Panc1 (cell line): Measurements from ENCODE around the gene SIX3. TPM values are rescaled to one million over a fixed set of nuclear protein-coding genes. Genes with fewer than 3 reads are reported as not detected.

Experiments used
- ATAC-seq: fragments of 200-7000 bp; cut with Tn5 transposase; 2 replicates; pipeline ENCODE4 v1.9.1; 2020; ENCODE audit warnings: mild to moderate bottlenecking, moderate library complexity
- BruUV-seq: library from RNA; stranded (reverse); fragments of 400-500 nt; replicated peaks from 2 replicates; lab custom pipeline; 2021; lab: Mats Ljungman, UMichigan
- CTCF ChIA-PET: fragments of 300-600 bp; sonication (Branson Sonifier 250); formaldehyde crosslinking; loops from one replicate; lab custom pipeline; 2022; ENCODE audit warnings: antibody characterized with exemption; lab: Charles Lee
- POLR2A ChIA-PET: fragments of 300-600 bp; sonication (Branson Sonifier 250); formaldehyde crosslinking; loops from one replicate; lab custom pipeline; 2022; ENCODE audit warnings: antibody characterized with exemption; lab: Charles Lee
- DNase-seq: peaks from one replicate; pipeline ENCODE4 v3.0.0-alpha.2; 2010; ENCODE audit warnings: low read depth, low spot score
- H3K27ac ChIP-seq: 2 replicates; pipeline ENCODE4 v1.5.1; 2011; ENCODE audit warnings: mild to moderate bottlenecking, low read length, inconsistent platforms
- H3K27me3 ChIP-seq: fragments of 200-500 bp; sonication (Bioruptor generic); 2 replicates; pipeline ENCODE4 v1.6.0; 2014; ENCODE audit warnings: low read length, inconsistent platforms; ENCODE audit not compliant: control insufficient read depth, insufficient read depth
- H3K36me3 ChIP-seq: fragments of 200-500 bp; sonication (Bioruptor generic); 2 replicates; pipeline ENCODE4 v1.5.1; 2014; ENCODE audit warnings: inconsistent platforms, mild to moderate bottlenecking, low read length, moderate library complexity; ENCODE audit not compliant: control insufficient read depth, insufficient read depth
- H3K4me1 ChIP-seq: 2 replicates; pipeline ENCODE4 v1.5.1; 2011; ENCODE audit warnings: inconsistent platforms, mild to moderate bottlenecking, low read length, moderate library complexity; ENCODE audit not compliant: control insufficient read depth, insufficient read depth
- H3K4me3 ChIP-seq, 2 experiments: 2 replicates each; pipeline ENCODE4 v1.5.1; 2011 to 2012; ENCODE audit warnings: low read depth in 2 of 2, low read length in 2 of 2, mild to moderate bottlenecking in 2 of 2, inconsistent platforms in 1 of 2, moderate library complexity in 1 of 2
- H3K9me3 ChIP-seq: fragments of 200-500 bp; sonication (Bioruptor generic); 2 replicates; pipeline ENCODE4 v1.5.1; 2014; ENCODE audit warnings: low read depth, mild to moderate bottlenecking, inconsistent platforms, low read length, moderate library complexity; ENCODE audit not compliant: control insufficient read depth, insufficient read depth
- POLR2AphosphoS5 ChIP-seq: IDR thresholded peaks from 2 replicates; pipeline ENCODE4 v1.6.1; 2012; ENCODE audit warnings: mild to moderate bottlenecking, low read depth, low read length, moderate library complexity
- SIN3A ChIP-seq: IDR thresholded peaks from 2 replicates; pipeline ENCODE4 v1.6.1; 2012; ENCODE audit warnings: low read depth, mild to moderate bottlenecking, low read length, moderate library complexity, borderline replicate concordance; ENCODE audit not compliant: insufficient read depth
- TCF7L2 ChIP-seq: IDR thresholded peaks from 2 replicates; pipeline ENCODE4 v1.6.1; 2011; ENCODE audit warnings: mild to moderate bottlenecking, low read depth, low read length, inconsistent platforms
- in situ Hi-C: cut with HindIII; loops from 2 replicates; pipeline ENCODE4 v1.10.0; 2016; ENCODE audit warnings: low sequenced_read_pairs, low pct_unique_long_range_greater_than_20kb
- intact Hi-C: fragments of 100-400 bp; cut with micrococcal nuclease; formaldehyde crosslinking; loops from one replicate; pipeline ENCODE4 v1.10.0; 2022; ENCODE audit not compliant: unreplicated experiment
- total RNA-seq: library from RNA; stranded (reverse); gene quantifications from one replicate; pipeline ENCODE4 v1.2.1, GENCODE V29; 2021; ENCODE audit not compliant: unreplicated experiment
- TF ChIP-seq, protein P1 (sequence below): fragments of 450-650 bp; IDR thresholded peaks from 2 replicates; pipeline ENCODE4 v1.5.1; 2017; ENCODE audit warnings: mild to moderate bottlenecking
- TF ChIP-seq, protein P2 (sequence below), 2 experiments: IDR thresholded peaks; 2 replicates each; pipeline ENCODE4 v1.6.1; 2011 to 2012; ENCODE audit warnings: low read depth in 2 of 2, control low read depth in 1 of 2, low read length in 1 of 2, mild to moderate bottlenecking in 1 of 2, moderate library complexity in 1 of 2; ENCODE audit not compliant: insufficient read depth in 1 of 2

SIX3 gene
- total RNA-seq, 1 experiment from 2014 or later, result 0.21 TPM

DNA sequence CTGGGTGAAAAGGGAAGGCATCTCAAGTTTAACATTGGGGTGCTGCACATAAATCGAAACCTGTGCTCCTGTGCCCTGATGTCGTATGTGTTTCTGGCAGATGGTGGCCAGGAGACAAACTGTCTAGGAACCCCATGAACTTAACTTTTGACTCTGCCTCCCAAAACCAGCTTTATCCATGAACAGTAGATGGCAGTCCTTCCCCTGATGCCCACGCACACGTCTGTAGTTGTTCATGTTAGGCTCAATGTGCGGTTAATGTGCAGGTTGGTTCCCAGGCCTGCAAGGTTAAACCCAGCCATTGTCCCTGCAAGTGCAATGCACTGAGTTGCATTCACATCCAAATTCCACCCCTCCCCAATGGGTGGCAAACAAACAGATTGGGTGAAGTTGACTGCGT is 44.1 kb upstream of the SIX3 start:
- Histone ChIP-seq H3K9me3 (no peaks in the 10 kb centered on the region), H3K27me3 (peaks cover 8% of the 10 kb centered on the region; the same call in 1 of the 2 replicates), H3K4me3 (no peak overlapping the region), H3K4me1 (no peaks in the 10 kb centered on the region), H3K27ac (no peak overlapping the region), H3K36me3 (no peaks in the 10 kb centered on the region)
- TF ChIP-seq, protein P1, sequence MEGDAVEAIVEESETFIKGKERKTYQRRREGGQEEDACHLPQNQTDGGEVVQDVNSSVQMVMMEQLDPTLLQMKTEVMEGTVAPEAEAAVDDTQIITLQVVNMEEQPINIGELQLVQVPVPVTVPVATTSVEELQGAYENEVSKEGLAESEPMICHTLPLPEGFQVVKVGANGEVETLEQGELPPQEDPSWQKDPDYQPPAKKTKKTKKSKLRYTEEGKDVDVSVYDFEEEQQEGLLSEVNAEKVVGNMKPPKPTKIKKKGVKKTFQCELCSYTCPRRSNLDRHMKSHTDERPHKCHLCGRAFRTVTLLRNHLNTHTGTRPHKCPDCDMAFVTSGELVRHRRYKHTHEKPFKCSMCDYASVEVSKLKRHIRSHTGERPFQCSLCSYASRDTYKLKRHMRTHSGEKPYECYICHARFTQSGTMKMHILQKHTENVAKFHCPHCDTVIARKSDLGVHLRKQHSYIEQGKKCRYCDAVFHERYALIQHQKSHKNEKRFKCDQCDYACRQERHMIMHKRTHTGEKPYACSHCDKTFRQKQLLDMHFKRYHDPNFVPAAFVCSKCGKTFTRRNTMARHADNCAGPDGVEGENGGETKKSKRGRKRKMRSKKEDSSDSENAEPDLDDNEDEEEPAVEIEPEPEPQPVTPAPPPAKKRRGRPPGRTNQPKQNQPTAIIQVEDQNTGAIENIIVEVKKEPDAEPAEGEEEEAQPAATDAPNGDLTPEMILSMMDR, result peak; percentile 59
- TF ChIP-seq, protein P2, sequence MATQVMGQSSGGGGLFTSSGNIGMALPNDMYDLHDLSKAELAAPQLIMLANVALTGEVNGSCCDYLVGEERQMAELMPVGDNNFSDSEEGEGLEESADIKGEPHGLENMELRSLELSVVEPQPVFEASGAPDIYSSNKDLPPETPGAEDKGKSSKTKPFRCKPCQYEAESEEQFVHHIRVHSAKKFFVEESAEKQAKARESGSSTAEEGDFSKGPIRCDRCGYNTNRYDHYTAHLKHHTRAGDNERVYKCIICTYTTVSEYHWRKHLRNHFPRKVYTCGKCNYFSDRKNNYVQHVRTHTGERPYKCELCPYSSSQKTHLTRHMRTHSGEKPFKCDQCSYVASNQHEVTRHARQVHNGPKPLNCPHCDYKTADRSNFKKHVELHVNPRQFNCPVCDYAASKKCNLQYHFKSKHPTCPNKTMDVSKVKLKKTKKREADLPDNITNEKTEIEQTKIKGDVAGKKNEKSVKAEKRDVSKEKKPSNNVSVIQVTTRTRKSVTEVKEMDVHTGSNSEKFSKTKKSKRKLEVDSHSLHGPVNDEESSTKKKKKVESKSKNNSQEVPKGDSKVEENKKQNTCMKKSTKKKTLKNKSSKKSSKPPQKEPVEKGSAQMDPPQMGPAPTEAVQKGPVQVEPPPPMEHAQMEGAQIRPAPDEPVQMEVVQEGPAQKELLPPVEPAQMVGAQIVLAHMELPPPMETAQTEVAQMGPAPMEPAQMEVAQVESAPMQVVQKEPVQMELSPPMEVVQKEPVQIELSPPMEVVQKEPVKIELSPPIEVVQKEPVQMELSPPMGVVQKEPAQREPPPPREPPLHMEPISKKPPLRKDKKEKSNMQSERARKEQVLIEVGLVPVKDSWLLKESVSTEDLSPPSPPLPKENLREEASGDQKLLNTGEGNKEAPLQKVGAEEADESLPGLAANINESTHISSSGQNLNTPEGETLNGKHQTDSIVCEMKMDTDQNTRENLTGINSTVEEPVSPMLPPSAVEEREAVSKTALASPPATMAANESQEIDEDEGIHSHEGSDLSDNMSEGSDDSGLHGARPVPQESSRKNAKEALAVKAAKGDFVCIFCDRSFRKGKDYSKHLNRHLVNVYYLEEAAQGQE (IDR thresholded peaks at IDR 0.05; ENCODE audit: insufficient read depth in 1 of 2, low read depth in 2 of 2, low read length in 1 of 2), result no peak
- ChIA-PET CTCF (interaction anchor here (0.9 kb wide), 1 partner anchor 418 kb away, joined by 3 read pairs; no protein-coding TSS in a partner anchor), POLR2A (no interaction called here)
- BruUV-seq, result no TSS peak
- ATAC-seq (no peak), DNase-seq (no peak)
- in situ Hi-C loops (no loop called here), intact Hi-C loops (no loop called here)

DNA sequence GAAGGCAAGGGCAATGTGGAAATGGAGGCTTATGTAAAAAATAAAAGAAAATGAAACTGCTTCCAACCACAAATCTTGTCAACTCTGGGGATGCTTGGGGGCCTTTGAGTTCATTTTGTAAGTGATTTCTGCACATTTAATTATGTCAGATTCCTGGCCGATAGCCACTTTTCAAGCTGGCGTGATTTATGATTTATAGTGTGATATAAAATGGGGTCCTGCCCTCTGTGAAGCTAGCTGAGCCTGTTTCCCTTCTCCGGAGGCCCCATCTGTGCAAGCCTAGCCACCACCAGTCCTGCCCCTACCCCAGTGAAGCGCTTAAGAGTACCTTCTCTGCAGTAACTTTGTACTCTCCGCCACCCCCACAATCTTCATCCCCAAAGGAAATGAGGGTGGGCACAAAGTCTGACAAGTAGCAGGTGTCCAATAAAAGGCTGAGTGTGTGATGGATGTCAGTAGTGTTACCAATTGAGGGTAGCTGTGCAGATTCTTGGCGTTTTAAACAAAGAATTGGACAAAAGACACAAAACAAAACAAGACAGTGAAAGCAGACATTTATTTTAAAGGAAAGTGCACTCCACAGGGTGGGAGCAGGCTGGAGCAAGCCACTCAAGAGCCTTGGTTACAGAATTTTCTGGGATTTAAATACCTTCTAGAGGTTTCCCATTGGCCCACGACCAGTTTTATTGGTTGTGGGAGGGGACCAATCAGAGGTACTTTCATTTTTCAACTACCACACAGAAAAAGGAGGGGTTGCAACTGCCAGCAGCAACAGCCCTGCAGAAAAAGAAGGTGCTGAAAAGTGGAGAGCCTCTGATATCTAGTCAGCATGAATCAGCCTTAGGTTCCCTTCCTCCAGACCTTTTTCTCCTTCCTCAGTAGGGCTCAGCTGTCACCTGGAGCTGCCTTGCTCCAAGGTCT is 39.0 kb upstream of the SIX3 start:
- BruUV-seq, result no TSS peak
- POLR2A ChIA-PET, result no interaction called here
- intact Hi-C loops (no loop called here), in situ Hi-C loops (no loop called here)
- Histone ChIP-seq H3K27ac (no peak overlapping the region), H3K27me3 (peaks cover 13% of the 10 kb centered on the region), H3K4me1 (no peaks in the 10 kb centered on the region), H3K36me3 (no peaks in the 10 kb centered on the region), H3K9me3 (no peaks in the 10 kb centered on the region), H3K4me3 (no peak overlapping the region)
- ATAC-seq (no peak), DNase-seq (no peak)
- CTCF ChIA-PET, result no interaction called here
- TF ChIP-seq SIN3A, result no peak
- no peak for TF ChIP-seq TCF7L2
- no peak for TF ChIP-seq POLR2AphosphoS5
- TF ChIP-seq, protein P1, result no peak
- TF ChIP-seq, protein P2 (IDR thresholded peaks at IDR 0.05; ENCODE audit: insufficient read depth in 1 of 2, low read depth in 2 of 2, low read length in 1 of 2), result no peak
